A375 (cell line): ENCODE results near the gene KIF1C. TPM values are rescaled to one million over a fixed set of nuclear protein-coding genes. Genes with fewer than 3 reads are reported as not detected.

Source experiments
- small RNA-seq: library from RNA; depleted of rRNA; stranded (forward); fragments of <200 nt; gene quantifications from one replicate; pipeline ENCODE3, GENCODE V24; 2014
- total RNA-seq: library from RNA; depleted of rRNA; stranded (reverse); fragments of >200 nt; shearing (Covaris generic); gene quantifications from 2 replicates; pipeline ENCODE4 v1.2.3, GENCODE V29; 2014; rRNA removed

The KIF1C gene
- 39.6 and 46.3 TPM in 2 replicates for total RNA-seq

GRCh38 chr17:4997302-4998026 lies at the start of gene KIF1C, which contains the start of gene INCA1:
Gene KIF1C, plus strand, starts transcription at chr17:4997950. Its CDS starts 2,297 bp downstream, at chr17:5000247.
Gene INCA1, minus strand, starts transcription at chr17:4997522. Its CDS starts 3,085 bp downstream, at chr17:4994437.

GRCh38 chr17:4948166-4948930 lies 49.4 kb upstream of the KIF1C start, which contains the start of gene PFN1:
Gene PFN1, minus strand, starts transcription at chr17:4948530. Its CDS starts 136 bp downstream, at chr17:4948394.

GRCh38 chr17:4950746-4951204 lies 47.0 kb upstream of the KIF1C start, which contains the start of gene ENO3:
Gene ENO3, plus strand, starts transcription at chr17:4951119. Its CDS starts 711 bp downstream, at chr17:4951830.

GRCh38 chr17:4967539-4968485 lies 29.9 kb upstream of the KIF1C start, which contains the start of gene SPAG7:
Gene SPAG7, minus strand, starts transcription at chr17:4967817. Its CDS starts 13 bp downstream, at chr17:4967804.

GRCh38 chr17:4986951-4987766 lies 10.6 kb upstream of the KIF1C start, which contains the start of gene CAMTA2:
Gene CAMTA2, minus strand, starts transcription at chr17:4987675. Its CDS starts 1,453 bp downstream, at chr17:4986222.

DNA sequence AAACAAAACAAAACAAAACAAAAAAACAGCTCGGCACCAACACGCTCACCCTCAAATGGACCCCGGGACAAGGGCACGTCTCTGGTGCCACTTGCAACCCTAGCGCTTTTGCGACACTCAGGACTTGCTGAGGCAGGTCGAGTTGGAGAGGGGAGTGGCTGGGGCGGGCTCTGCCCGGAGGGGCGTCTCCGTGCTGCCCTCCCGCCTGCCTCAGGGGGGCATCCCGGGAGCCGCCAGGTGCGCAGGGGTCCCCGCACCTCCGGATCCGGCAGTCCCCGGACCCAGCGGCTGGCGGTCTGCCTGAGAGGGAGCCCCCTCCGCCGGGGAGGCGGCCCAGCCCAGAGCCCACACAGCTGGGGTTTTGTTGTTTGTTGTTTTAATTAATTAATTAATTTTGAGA lies 37.6 kb downstream of the KIF1C start, which contains the start of gene SLC52A1:
Gene SLC52A1 (minus strand): TSS at position 112 of the 400 bp plus-strand sequence. CDS start 820 bp downstream, outside the sequence.

Small RNA genes lying within 50 kb of the gene (small RNA-seq; reads per million reads assigned to genes)
- gene MIR6864 = not detected
- not detected for gene MIR6865

Other genes starting within 250 kb of the KIF1C start
- gene TM4SF5, start 226.1 kb upstream of the KIF1C start, total RNA-seq = not detected in 2 replicates
- gene VMO1, start 211.6 kb upstream of the KIF1C start, total RNA-seq = 0.26 TPM in 1 of 2 replicates, not detected in the other
- gene GLTPD2, start 209.0 kb upstream of the KIF1C start, total RNA-seq = not detected in 2 replicates
- gene PSMB6, start 201.8 kb upstream of the KIF1C start, total RNA-seq = 200 and 223 TPM in 2 replicates
- 19.5 and 26.8 TPM in 2 replicates for gene PLD2, start 190.8 kb upstream of the KIF1C start, total RNA-seq
- gene MINK1, start 164.6 kb upstream of the KIF1C start, total RNA-seq = 33.7 and 33.8 TPM in 2 replicates
- 0.45 and 0.53 TPM in 2 replicates for gene C17orf107, start 98.4 kb upstream of the KIF1C start, total RNA-seq
- 0.19 and 0.38 TPM in 2 replicates for gene CHRNE, start 94.9 kb upstream of the KIF1C start, total RNA-seq
- not detected in 2 replicates for gene GP1BA, start 65.7 kb upstream of the KIF1C start, total RNA-seq
- 83.0 and 86.7 TPM in 2 replicates for gene SLC25A11, start 57.9 kb upstream of the KIF1C start, total RNA-seq
- gene RNF167, start 57.7 kb upstream of the KIF1C start, total RNA-seq = 43.8 and 50.1 TPM in 2 replicates
- gene PFN1, start 49.4 kb upstream of the KIF1C start, total RNA-seq = 1,994 and 2,456 TPM in 2 replicates
- gene ENO3, start 46.8 kb upstream of the KIF1C start, total RNA-seq = 7.2 and 8.6 TPM in 2 replicates
- gene SPAG7, start 30.1 kb upstream of the KIF1C start, total RNA-seq = 90.5 and 106 TPM in 2 replicates
- 25.6 and 46.7 TPM in 2 replicates for gene CAMTA2, start 10.3 kb upstream of the KIF1C start, total RNA-seq
- gene INCA1, start 428 bp upstream of the KIF1C start, total RNA-seq = 0.72 TPM in 1 of 2 replicates, not detected in the other
- not detected in 2 replicates for gene SLC52A1, start 37.5 kb downstream of the KIF1C start, total RNA-seq
- gene ZFP3, start 80.5 kb downstream of the KIF1C start, total RNA-seq = not detected in 2 replicates
- 19.4 and 20.4 TPM in 2 replicates for gene ZNF232, start 113.9 kb downstream of the KIF1C start, total RNA-seq
- not detected in 2 replicates for gene USP6, start 118.1 kb downstream of the KIF1C start, total RNA-seq
- gene ZNF594, start 193.9 kb downstream of the KIF1C start, total RNA-seq = 16.3 and 17.7 TPM in 2 replicates
- gene SCIMP, start 236.9 kb downstream of the KIF1C start, total RNA-seq = not detected in 2 replicates